Measurements from ENCODE around the gene PGLYRP4. TPM values are rescaled to one million over a fixed set of nuclear protein-coding genes. Genes with fewer than 3 reads are reported as not detected.

Gene PGLYRP4, protein sequence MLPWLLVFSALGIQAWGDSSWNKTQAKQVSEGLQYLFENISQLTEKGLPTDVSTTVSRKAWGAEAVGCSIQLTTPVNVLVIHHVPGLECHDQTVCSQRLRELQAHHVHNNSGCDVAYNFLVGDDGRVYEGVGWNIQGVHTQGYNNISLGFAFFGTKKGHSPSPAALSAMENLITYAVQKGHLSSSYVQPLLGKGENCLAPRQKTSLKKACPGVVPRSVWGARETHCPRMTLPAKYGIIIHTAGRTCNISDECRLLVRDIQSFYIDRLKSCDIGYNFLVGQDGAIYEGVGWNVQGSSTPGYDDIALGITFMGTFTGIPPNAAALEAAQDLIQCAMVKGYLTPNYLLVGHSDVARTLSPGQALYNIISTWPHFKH
- not detected for total RNA-seq (2021; ENCODE audit: unreplicated experiment)
- not detected for polyA plus RNA-seq (2012; ENCODE audit: insufficient read length)
- percentile 5 among the genes with signal in this experiment for Bru-seq, nascent RNA
- not detected for BruChase-seq, experiment 1, labeled RNA remaining after a 2-hour chase
- BruChase-seq, experiment 2, labeled RNA remaining after a 6-hour chase = percentile 3 among the genes with signal in this experiment
- long read RNA-seq = 0 reads

GRCh38 chr1:153348511-153349362 is at the start of gene PGLYRP4:
PGLYRP4 (minus strand) TSS chr1:153348841; CDS start chr1:153347932, 909 bp downstream.
- DNase-seq (ENCODE audit: low read depth, low spot score) = no peak
- intact Hi-C loops (cut with micrococcal nuclease; ENCODE audit: unreplicated experiment) (no loop called here), in situ Hi-C loops (cut with HindIII; ENCODE audit: low pct_unique_long_range_greater_than_20kb, low sequenced_read_pairs) (no loop called here)
- 0 out of 2 replicates have a peak, but pooled peaks have one; percentile 41 for ATAC-seq
- Histone ChIP-seq H3K27ac (ENCODE audit: low read length) (no peak within 1 kb of the TSS), H3K36me3 (ENCODE audit: control insufficient read depth, insufficient read depth, low read length) (no peaks in the 10 kb centered on the region), H3K4me1 (ENCODE audit: control insufficient read depth, insufficient read depth, low read length) (peaks cover 7% of the 10 kb centered on the region; the same call in 1 of the 2 replicates), H3K27me3 (ENCODE audit: control insufficient read depth, insufficient read depth, low read length) (peaks cover 14% of the 10 kb centered on the region), H3K4me3 (ENCODE audit: low read depth in 2 of 2, low read length in 2 of 2) (no peak within 1 kb of the TSS), H3K9me3 (ENCODE audit: control insufficient read depth, insufficient read depth, low read depth, low read length) (no peaks in the 10 kb centered on the region)
- no TSS peak for BruUV-seq (replicated peaks)
- TF ChIP-seq TCF7L2 (IDR thresholded peaks at IDR 0.05; ENCODE audit: low read depth, low read length) (no peak), POLR2AphosphoS5 (IDR thresholded peaks at IDR 0.05; ENCODE audit: low read depth, low read length) (no peak), CTCF (IDR thresholded peaks at IDR 0.05) (no peak), SIN3A (IDR thresholded peaks at IDR 0.05; ENCODE audit: borderline replicate concordance, insufficient read depth, low read depth, low read length) (no peak), REST (IDR thresholded peaks at IDR 0.05; ENCODE audit: insufficient read depth in 1 of 2, low read depth in 2 of 2, low read length in 1 of 2) (no peak)
- ChIA-PET POLR2A (no interaction called here), CTCF (interaction anchor here (0.6 kb wide), 1 partner anchor 159 kb away, joined by 3 read pairs; no protein-coding TSS in a partner anchor)

DNA sequence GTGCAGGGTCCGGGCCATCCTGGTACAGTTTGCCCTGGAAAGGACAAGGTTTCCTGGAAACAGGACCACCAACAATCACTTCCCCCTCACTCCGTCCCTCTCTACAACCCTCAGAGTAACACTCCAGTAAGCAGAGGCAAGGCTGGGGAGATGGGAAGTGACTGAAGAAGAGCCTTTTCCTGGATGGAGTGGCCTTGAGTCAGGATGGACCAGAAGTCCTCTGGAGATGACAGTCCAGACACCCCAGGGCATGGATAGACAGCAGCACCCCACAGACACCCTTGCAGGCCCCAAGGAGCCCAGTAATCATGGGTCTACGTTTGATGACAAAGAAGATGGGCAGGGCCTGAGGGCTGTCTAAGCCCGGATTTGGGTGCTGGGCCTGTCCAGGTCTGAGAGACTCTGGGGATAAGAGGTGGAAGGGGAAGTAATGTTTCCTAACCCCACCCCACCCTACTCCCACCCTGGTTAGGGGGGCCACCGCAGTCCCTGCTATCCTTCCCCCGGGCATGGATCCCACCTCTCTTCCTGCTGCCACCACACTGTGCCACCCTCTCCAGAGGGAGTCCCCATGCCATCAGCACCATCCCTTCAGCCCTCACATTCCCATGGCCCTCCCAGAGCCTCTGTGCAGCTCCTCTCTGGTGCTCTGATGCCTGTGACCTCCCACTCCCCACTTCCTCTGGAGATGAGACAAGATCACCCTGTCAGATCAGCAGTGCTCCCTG is 49.4 kb upstream of the PGLYRP4 start:
- no peak overlapping the region for H3K27ac ChIP-seq (ENCODE audit: low read length)
- no peaks in the 10 kb centered on the region for H3K9me3 ChIP-seq (ENCODE audit: control insufficient read depth, insufficient read depth, low read depth, low read length)
- ATAC-seq (no peak), DNase-seq (ENCODE audit: low read depth, low spot score) (no peak)
- POLR2A ChIA-PET = no interaction called here
- intact Hi-C loops (cut with micrococcal nuclease; ENCODE audit: unreplicated experiment) = no loop called here
- no peak overlapping the region for H3K4me3 ChIP-seq (ENCODE audit: low read depth in 2 of 2, low read length in 2 of 2)
- H3K36me3 ChIP-seq (ENCODE audit: control insufficient read depth, insufficient read depth, low read length) = no peaks in the 10 kb centered on the region
- no TSS peak for BruUV-seq (replicated peaks)
- TF ChIP-seq POLR2AphosphoS5 (IDR thresholded peaks at IDR 0.05; ENCODE audit: low read depth, low read length) (no peak), REST (IDR thresholded peaks at IDR 0.05; ENCODE audit: insufficient read depth in 1 of 2, low read depth in 2 of 2, low read length in 1 of 2) (no peak), SIN3A (IDR thresholded peaks at IDR 0.05; ENCODE audit: borderline replicate concordance, insufficient read depth, low read depth, low read length) (no peak), CTCF (IDR thresholded peaks at IDR 0.05) (no peak), TCF7L2 (IDR thresholded peaks at IDR 0.05; ENCODE audit: low read depth, low read length) (no peak)
- H3K4me1 ChIP-seq (ENCODE audit: control insufficient read depth, insufficient read depth, low read length) = no peaks in the 10 kb centered on the region
- in situ Hi-C loops (cut with HindIII; ENCODE audit: low pct_unique_long_range_greater_than_20kb, low sequenced_read_pairs) = no loop called here
- CTCF ChIA-PET = no interaction called here
- H3K27me3 ChIP-seq (ENCODE audit: control insufficient read depth, insufficient read depth, low read length) = peaks cover 20% of the 10 kb centered on the region

Measured in Panc1 (cell line).